SK-N-SH (cell line): ENCODE measurements around the gene AGAP1. TPM values are rescaled to one million over a fixed set of nuclear protein-coding genes. Genes with fewer than 3 reads are reported as not detected.

Source experiments
- CTCF ChIA-PET: fragments of 300-600, 350-600 bp; formaldehyde crosslinking; extraction: SDS; loops from one replicate; lab custom pipeline; 2021; lab: Yijun Ruan, JAX
- POLR2A ChIA-PET: fragments of 350-600 bp; sonication (Branson Sonifier 250); formaldehyde crosslinking; extraction: SDS; loops from one replicate; lab custom pipeline; 2020; ENCODE audit warnings: antibody characterized with exemption, inconsistent platforms; lab: Yijun Ruan, JAX
- DNase-seq: peaks from one replicate; pipeline ENCODE4 v3.0.0; 2012
- H2AFZ ChIP-seq: fragments of 200-600 bp; sonication (generic); 2 replicates; pipeline ENCODE4 v1.8.1; 2016; ENCODE audit warnings: antibody characterized with exemption, mild to moderate bottlenecking, low read depth
- H3F3A ChIP-seq: fragments of 200-600 bp; sonication (generic); replicated peaks from 2 replicates; pipeline ENCODE3; 2016; ENCODE audit warnings: antibody characterized with exemption, mild to moderate bottlenecking; ENCODE audit not compliant: insufficient read depth
- H3K27ac ChIP-seq, 2 experiments: fragments of 200-500 bp in 1 of 2; fragments of 200-600 bp in 1 of 2; sonication (Bioruptor generic) in 1 of 2; sonication (generic), shearing (Covaris generic) in 1 of 2; 2 replicates each; pipeline versions ENCODE4 v1.5.1 to v1.6.1; 2014 to 2016; ENCODE audit warnings: low read depth in 2 of 2, inconsistent platforms in 1 of 2, low read length in 1 of 2, mild to moderate bottlenecking in 1 of 2, mixed read lengths in 1 of 2
- H3K27me3 ChIP-seq: fragments of 200-600 bp; sonication (generic), shearing (Covaris generic); 2 replicates; pipeline ENCODE4 v1.6.1; 2016; ENCODE audit warnings: mixed run types; ENCODE audit not compliant: insufficient read depth
- H3K36me3 ChIP-seq, 2 experiments: fragments of 200-500 bp in 1 of 2; fragments of 200-600 bp in 1 of 2; sonication (Bioruptor generic) in 1 of 2; sonication (generic) in 1 of 2; replicated peaks in 1 of 2; 2 replicates each; pipeline versions ENCODE3 to v1.5.1; 2014 to 2016; ENCODE audit warnings: low read length in 1 of 2, mild to moderate bottlenecking in 1 of 2; ENCODE audit not compliant: insufficient read depth in 2 of 2, control insufficient read depth in 1 of 2
- H3K4me1 ChIP-seq, 2 experiments: fragments of 200-500 bp in 1 of 2; fragments of 200-600 bp in 1 of 2; sonication (Bioruptor generic) in 1 of 2; sonication (generic), shearing (Covaris generic) in 1 of 2; 2 replicates each; pipeline versions ENCODE4 v1.5.1 to v1.6.1; 2014 to 2016; ENCODE audit warnings: low read depth in 1 of 2, low read length in 1 of 2, mixed run types in 1 of 2; ENCODE audit not compliant: insufficient read depth in 2 of 2, control insufficient read depth in 1 of 2
- H3K4me2 ChIP-seq: fragments of 200-600 bp; sonication (generic), shearing (Covaris generic); 2 replicates; pipeline ENCODE4 v1.6.1; 2017; ENCODE audit warnings: mixed run types
- H3K4me3 ChIP-seq, 2 experiments: fragments of 200-500 bp in 1 of 2; fragments of 200-600 bp in 1 of 2; sonication (Bioruptor generic) in 1 of 2; sonication (generic), shearing (Covaris generic) in 1 of 2; 2 replicates each; pipeline versions ENCODE4 v1.5.1 to v1.8.1; 2014 to 2016; ENCODE audit warnings: low read depth in 2 of 2, inconsistent platforms in 1 of 2, low read length in 1 of 2, mild to moderate bottlenecking in 1 of 2, mixed read lengths in 1 of 2, moderate library complexity in 1 of 2
- H3K79me2 ChIP-seq: fragments of 200-600 bp; sonication (generic); 2 replicates; pipeline ENCODE4 v1.8.1; 2017; ENCODE audit warnings: mild to moderate bottlenecking; ENCODE audit not compliant: insufficient read depth
- H3K9ac ChIP-seq: fragments of 200-600 bp; sonication (generic); 2 replicates; pipeline ENCODE4 v1.6.1; 2017; ENCODE audit warnings: mixed run types
- H3K9me2 ChIP-seq: fragments of 200-600 bp; sonication (generic); 2 replicates; pipeline ENCODE4 v1.6.1; 2017; ENCODE audit warnings: mixed run types
- H3K9me3 ChIP-seq: fragments of 200-600 bp; sonication (generic); 2 replicates; pipeline ENCODE4 v1.6.1; 2017; ENCODE audit warnings: mixed run types, mild to moderate bottlenecking, moderate library complexity
- H4K20me1 ChIP-seq: fragments of 200-600 bp; sonication (generic); 2 replicates; pipeline ENCODE4 v1.6.1; 2017; ENCODE audit warnings: mild to moderate bottlenecking, mixed run types; ENCODE audit not compliant: insufficient read depth
- ELF1 ChIP-seq: IDR thresholded peaks from 2 replicates; pipeline ENCODE4 v1.4.0; 2012
- FOXJ3 ChIP-seq: sonication (generic); formaldehyde crosslinking; IDR thresholded peaks from 2 replicates; pipeline ENCODE4 v1.5.1; 2020; ENCODE audit warnings: mild to moderate bottlenecking, missing genetic modification reagents
- GABPA ChIP-seq: IDR thresholded peaks from 2 replicates; pipeline ENCODE4 v1.4.0; 2012; ENCODE audit warnings: low read depth, mild to moderate bottlenecking
- JUND ChIP-seq: IDR thresholded peaks from 2 replicates; pipeline ENCODE4 v1.4.0; 2012
- MAX ChIP-seq: IDR thresholded peaks from 2 replicates; pipeline ENCODE4 v1.4.0; 2012; ENCODE audit warnings: low read depth
- MEF2A ChIP-seq: IDR thresholded peaks from 2 replicates; pipeline ENCODE4 v1.4.0; 2012; ENCODE audit warnings: low read depth, borderline replicate concordance
- MXI1 ChIP-seq: IDR thresholded peaks from 2 replicates; pipeline ENCODE4 v1.6.1; 2012; ENCODE audit warnings: mild to moderate bottlenecking, low read depth, low read length, improper control_type of control experiment
- NFIC ChIP-seq: IDR thresholded peaks from 2 replicates; pipeline ENCODE4 v1.4.0; 2012; ENCODE audit warnings: borderline replicate concordance
- RCOR1 ChIP-seq: fragments of 150-350 bp; IDR thresholded peaks from 2 replicates; pipeline ENCODE4 v1.6.1; 2017; ENCODE audit warnings: antibody characterized with exemption, low read length
- RXRA ChIP-seq: IDR thresholded peaks from 2 replicates; pipeline ENCODE4 v1.4.0; 2012; ENCODE audit warnings: low read depth, mild to moderate bottlenecking, borderline replicate concordance
- TEAD4 ChIP-seq: IDR thresholded peaks from 2 replicates; pipeline ENCODE4 v1.4.0; 2012; ENCODE audit warnings: mild to moderate bottlenecking, borderline replicate concordance; ENCODE audit not compliant: insufficient read depth
- WGBS: methylation state at CpG from one replicate; pipeline ENCODE4 v1.1.6; 2017; ENCODE audit warnings: low lambda C conversion rate; 5-methylcytosine and 5-hydroxymethylcytosine counted together
- polyA plus RNA-seq, 3 experiments: library from polyadenylated mRNA; depleted of rRNA; stranded (reverse); fragments of >200 nt; gene quantifications; 2 replicates each; pipeline ENCODE4 v1.2.3, GENCODE V29; 2012
- TF ChIP-seq, protein P1 (sequence below): fragments of 150-350 bp; IDR thresholded peaks from 2 replicates; pipeline ENCODE4 v1.6.1; 2016; ENCODE audit warnings: mild to moderate bottlenecking, low read depth, low read length

The AGAP1 gene
- polyA plus RNA-seq, 1 of the 3 experiments (the other 2 are of a cell fraction) = 8.8 TPM

GRCh38 chr2:235685024-235685721 lies 191.3 kb downstream of the AGAP1 start (continued):
- TF ChIP-seq MAX (no peak), MXI1 (no peak), ELF1 (no peak), TEAD4 (no peak)
- TF ChIP-seq, protein P1, sequence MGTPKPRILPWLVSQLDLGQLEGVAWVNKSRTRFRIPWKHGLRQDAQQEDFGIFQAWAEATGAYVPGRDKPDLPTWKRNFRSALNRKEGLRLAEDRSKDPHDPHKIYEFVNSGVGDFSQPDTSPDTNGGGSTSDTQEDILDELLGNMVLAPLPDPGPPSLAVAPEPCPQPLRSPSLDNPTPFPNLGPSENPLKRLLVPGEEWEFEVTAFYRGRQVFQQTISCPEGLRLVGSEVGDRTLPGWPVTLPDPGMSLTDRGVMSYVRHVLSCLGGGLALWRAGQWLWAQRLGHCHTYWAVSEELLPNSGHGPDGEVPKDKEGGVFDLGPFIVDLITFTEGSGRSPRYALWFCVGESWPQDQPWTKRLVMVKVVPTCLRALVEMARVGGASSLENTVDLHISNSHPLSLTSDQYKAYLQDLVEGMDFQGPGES = no peak

- WGBS = 98% methylated on average over 23 of the region's 26 CpGs
- CTCF ChIA-PET = interaction anchor here (1.0 to 1.4 kb wide), 2 partner anchors 12 to 92 kb away, joined by 3 to 4 read pairs; no protein-coding TSS in a partner anchor
- Histone ChIP-seq H3K4me3 (no peak overlapping the region), H3K4me1 (peaks cover 0 to 13% of the 10 kb centered on the region in 2 experiments; a peak in 1 of 4 replicates)
- TF ChIP-seq RXRA (no peak), JUND (no peak), MXI1 (no peak), ELF1 (no peak), FOXJ3 (no peak), NFIC (no peak), GABPA (no peak), RCOR1 (no peak), MEF2A (no peak), MAX (no peak)
- TF ChIP-seq, all 33 proteins: peak for 0
- H3K27ac ChIP-seq = no peak overlapping the region
- H4K20me1 ChIP-seq = peaks cover 52% of the 10 kb centered on the region
- no peaks in the 10 kb centered on the region for H3K9me3 ChIP-seq
- no peak overlapping the region for H3K4me2 ChIP-seq
- no peak overlapping the region for H2AFZ ChIP-seq
- H3K27me3 ChIP-seq = no peaks in the 10 kb centered on the region
- H3K9me2 ChIP-seq = no peaks in the 10 kb centered on the region
- POLR2A ChIA-PET = interaction anchor here (0.6 kb wide), 1 partner anchor 82 kb away, joined by 3 read pairs; no protein-coding TSS in a partner anchor
- H3F3A ChIP-seq = no peaks in the 10 kb centered on the region
- no peaks in the 10 kb centered on the region for H3K36me3 ChIP-seq
- no peak for DNase-seq
- no peak overlapping the region for H3K9ac ChIP-seq
- H3K79me2 ChIP-seq = peaks cover 20% of the 10 kb centered on the region; the same call in 1 of the 2 replicates
Observed at GRCh38 chr2:235688511-235689426, 194.9 kb downstream of the AGAP1 start.
